KMS-11 (cell line): Measurements from ENCODE around the gene DELE1.
A peak's percentile ranks its signal among the peaks of the same experiment; 100 is the strongest.
"Not testable (repeated sequence)": the region's sequence is repeated elsewhere in the genome, so short reads cannot be mapped to it uniquely, and the experiment has no call there.

ENCODE experiments used
- H2AFZ ChIP-seq: fragments of 200-600 bp; sonication (generic); 2 replicates; pipeline ENCODE4 v1.6.1; 2016; ENCODE audit warnings: antibody characterized with exemption, mixed run types, low read depth
- H3K27ac ChIP-seq: fragments of 200-600 bp; sonication (generic); 2 replicates; pipeline ENCODE4 v1.6.1; 2016; ENCODE audit warnings: mild to moderate bottlenecking, mixed run types
- H3K27me3 ChIP-seq: fragments of 200-600 bp; sonication (generic); 2 replicates; pipeline ENCODE4 v1.6.1; 2017; ENCODE audit warnings: mild to moderate bottlenecking, low read depth, mixed run types, moderate library complexity; ENCODE audit not compliant: insufficient read depth
- H3K36me3 ChIP-seq: fragments of 200-600 bp; sonication (generic); 2 replicates; pipeline ENCODE4 v1.6.1; 2017; ENCODE audit warnings: mild to moderate bottlenecking, mixed run types; ENCODE audit not compliant: insufficient read depth
- H3K4me1 ChIP-seq: fragments of 200-600 bp; sonication (generic); 2 replicates; pipeline ENCODE4 v1.6.1; 2016; ENCODE audit warnings: mild to moderate bottlenecking, low read depth, mixed run types; ENCODE audit not compliant: poor library complexity, severe bottlenecking
- H3K4me2 ChIP-seq: fragments of 200-600 bp; sonication (generic); 2 replicates; pipeline ENCODE4 v1.7.0; 2016; ENCODE audit warnings: mild to moderate bottlenecking, mixed run types
- H3K4me3 ChIP-seq: fragments of 200-600 bp; sonication (generic); IDR thresholded peaks from 2 replicates; pipeline ENCODE4 v1.6.1; 2017; ENCODE audit warnings: low read depth, low read length, mixed read lengths; ENCODE audit not compliant: insufficient read depth
- H3K79me2 ChIP-seq: fragments of 200-600 bp; sonication (generic); 2 replicates; pipeline ENCODE4 v1.6.1; 2016; ENCODE audit warnings: low read depth, mixed run types; ENCODE audit not compliant: insufficient read depth
- H3K9ac ChIP-seq: fragments of 200-600 bp; sonication (generic); 2 replicates; pipeline ENCODE4 v1.6.1; 2016; ENCODE audit warnings: mild to moderate bottlenecking, mixed run types
- H4K20me1 ChIP-seq: fragments of 200-600 bp; sonication (generic); 2 replicates; pipeline ENCODE4 v1.6.1; 2016; ENCODE audit warnings: mild to moderate bottlenecking, mixed run types; ENCODE audit not compliant: insufficient read depth
- TF ChIP-seq, protein P1 (sequence below): fragments of 200-600 bp; sonication (generic); conservative IDR thresholded peaks from 2 replicates; pipeline ENCODE4 v1.6.1; 2017; ENCODE audit warnings: low read depth, mild to moderate bottlenecking, antibody characterized with exemption, low read length, moderate library complexity, mixed read lengths

DELE1 gene

DNA sequence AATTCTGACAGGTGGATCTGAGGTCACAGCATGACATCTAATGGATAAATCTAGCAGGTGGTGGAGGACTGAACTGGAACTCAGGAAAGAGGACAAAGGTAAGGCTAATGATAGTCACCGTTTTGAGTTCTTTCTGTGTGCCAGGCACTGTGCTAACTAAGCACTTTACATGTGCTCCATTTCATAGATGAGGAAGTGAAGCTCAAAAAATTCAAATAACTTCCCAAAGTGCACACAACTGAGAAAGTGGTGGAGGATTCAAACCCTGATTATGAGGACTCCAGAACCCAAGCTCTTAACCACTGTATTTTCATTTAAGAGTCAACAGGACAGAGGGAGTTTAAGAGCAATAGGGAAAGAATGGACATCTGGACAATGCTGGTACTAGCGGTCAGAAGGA is 7.1 kb upstream of the DELE1 start:
- H3K4me3 ChIP-seq = no peak overlapping the region
- H3K9ac ChIP-seq = no peak overlapping the region
- H2AFZ ChIP-seq = no peak overlapping the region
- peaks cover 6% of the 10 kb centered on the region for H3K4me1 ChIP-seq
- no peak overlapping the region for H3K4me2 ChIP-seq
- H3K27me3 ChIP-seq = no peaks in the 10 kb centered on the region
- H3K79me2 ChIP-seq = no peaks in the 10 kb centered on the region
- TF ChIP-seq, protein P1, sequence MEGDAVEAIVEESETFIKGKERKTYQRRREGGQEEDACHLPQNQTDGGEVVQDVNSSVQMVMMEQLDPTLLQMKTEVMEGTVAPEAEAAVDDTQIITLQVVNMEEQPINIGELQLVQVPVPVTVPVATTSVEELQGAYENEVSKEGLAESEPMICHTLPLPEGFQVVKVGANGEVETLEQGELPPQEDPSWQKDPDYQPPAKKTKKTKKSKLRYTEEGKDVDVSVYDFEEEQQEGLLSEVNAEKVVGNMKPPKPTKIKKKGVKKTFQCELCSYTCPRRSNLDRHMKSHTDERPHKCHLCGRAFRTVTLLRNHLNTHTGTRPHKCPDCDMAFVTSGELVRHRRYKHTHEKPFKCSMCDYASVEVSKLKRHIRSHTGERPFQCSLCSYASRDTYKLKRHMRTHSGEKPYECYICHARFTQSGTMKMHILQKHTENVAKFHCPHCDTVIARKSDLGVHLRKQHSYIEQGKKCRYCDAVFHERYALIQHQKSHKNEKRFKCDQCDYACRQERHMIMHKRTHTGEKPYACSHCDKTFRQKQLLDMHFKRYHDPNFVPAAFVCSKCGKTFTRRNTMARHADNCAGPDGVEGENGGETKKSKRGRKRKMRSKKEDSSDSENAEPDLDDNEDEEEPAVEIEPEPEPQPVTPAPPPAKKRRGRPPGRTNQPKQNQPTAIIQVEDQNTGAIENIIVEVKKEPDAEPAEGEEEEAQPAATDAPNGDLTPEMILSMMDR = no peak
- H3K27ac ChIP-seq = no peak overlapping the region
- no peaks in the 10 kb centered on the region for H4K20me1 ChIP-seq
- H3K36me3 ChIP-seq = no peaks in the 10 kb centered on the region

- Histone ChIP-seq H3K4me2 (no peak overlapping the region), H4K20me1 (no peaks in the 10 kb centered on the region), H3K4me1 (peaks cover 6% of the 10 kb centered on the region), H3K36me3 (no peaks in the 10 kb centered on the region), H3K4me3 (no peak overlapping the region), H3K79me2 (no peaks in the 10 kb centered on the region), H2AFZ (no peak overlapping the region), H3K27ac (no peak overlapping the region), H3K27me3 (no peaks in the 10 kb centered on the region), H3K9ac (no peak overlapping the region)
- TF ChIP-seq, protein P1 = no peak
Observed at GRCh38 chr5:141917760-141918159, 5.9 kb upstream of the DELE1 start.

- H2AFZ ChIP-seq = no peak overlapping the region
- TF ChIP-seq, protein P1 = no peak
- H3K27ac ChIP-seq = no peak overlapping the region
Observed at GRCh38 chr5:141919218-141920119, 4.2 kb upstream of the DELE1 start.

DNA sequence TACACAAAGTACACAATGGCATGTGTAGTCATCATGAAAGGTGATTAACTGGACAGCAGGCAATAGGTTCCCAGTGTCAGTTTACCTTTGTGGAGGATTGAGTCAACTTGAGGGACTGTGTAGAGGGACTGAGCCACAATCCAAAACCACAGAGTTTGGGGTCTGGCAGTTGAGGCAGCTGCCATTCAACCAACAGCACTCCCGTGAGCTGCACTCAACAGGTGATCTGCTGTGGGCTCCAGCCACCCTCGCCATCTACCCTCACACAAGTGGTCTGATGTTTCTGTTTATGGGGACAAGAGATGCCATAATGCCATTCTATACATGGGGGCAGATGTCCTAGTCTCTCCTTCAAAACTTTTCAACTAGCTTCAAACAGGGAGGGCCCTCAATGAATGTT is 2.9 kb upstream of the DELE1 start:
- Histone ChIP-seq H3K27me3 (no peaks in the 10 kb centered on the region), H3K9ac (no peak overlapping the region), H3K4me1 (peaks cover 14% of the 10 kb centered on the region), H3K4me2 (no peak overlapping the region), H3K79me2 (peaks cover 5% of the 10 kb centered on the region; the same call in 1 of the 2 replicates), H2AFZ (no peak overlapping the region), H3K4me3 (no peak overlapping the region), H3K27ac (no peak overlapping the region), H3K36me3 (no peaks in the 10 kb centered on the region), H4K20me1 (no peaks in the 10 kb centered on the region)
- TF ChIP-seq, protein P1 = no peak

More at GRCh38 chr5:141919218-141920119, 4.2 kb upstream of the DELE1 start:
- no peak overlapping the region for H3K9ac ChIP-seq
- H3K4me2 ChIP-seq = no peak overlapping the region
- peaks cover 4% of the 10 kb centered on the region; the same call in 1 of the 2 replicates for H3K79me2 ChIP-seq
- no peak overlapping the region for H3K4me3 ChIP-seq
- no peaks in the 10 kb centered on the region for H3K36me3 ChIP-seq
- H3K27me3 ChIP-seq = no peaks in the 10 kb centered on the region
- no peaks in the 10 kb centered on the region for H4K20me1 ChIP-seq
- H3K4me1 ChIP-seq = peaks cover 9% of the 10 kb centered on the region

DNA sequence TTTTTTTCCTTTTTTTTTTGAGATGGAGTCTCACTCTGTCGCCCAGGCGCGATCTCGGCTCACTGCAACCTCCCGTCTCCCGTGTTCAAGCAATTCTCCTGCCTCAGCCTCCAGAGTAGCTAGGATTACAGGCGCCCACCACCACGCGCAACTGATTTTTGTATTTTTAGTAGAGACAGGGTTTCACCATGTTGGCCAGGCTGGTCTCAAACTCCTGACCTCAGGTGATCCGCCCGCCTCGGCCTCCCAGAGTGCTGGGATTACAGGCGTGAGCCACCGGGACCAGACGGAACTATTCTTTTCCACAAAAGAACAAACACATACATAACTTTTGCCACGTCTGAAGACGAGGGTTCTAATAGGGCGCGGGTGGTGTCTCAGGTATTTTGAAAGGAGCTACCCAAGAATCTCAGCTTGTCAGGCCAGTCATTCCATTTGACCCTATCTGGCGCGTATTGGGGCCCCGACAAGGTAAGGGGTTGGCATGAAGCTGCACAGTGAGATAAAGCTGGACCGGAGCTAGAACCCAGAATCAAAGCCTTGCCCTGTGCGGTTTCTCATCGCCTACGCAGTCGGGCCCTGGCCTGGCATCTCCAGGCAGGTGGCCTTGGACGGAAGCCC is 734 bp upstream of the DELE1 start:
- H3K36me3 ChIP-seq, H3K4me3 ChIP-seq, H3K27me3 ChIP-seq, H3K79me2 ChIP-seq, H4K20me1 ChIP-seq: not testable (repeated sequence)
- H3K9ac ChIP-seq = peak overlapping the region; percentile 83
- peaks cover 14% of the 10 kb centered on the region for H3K4me1 ChIP-seq
- H3K4me2 ChIP-seq = peak overlapping the region; percentile 78
- H3K27ac ChIP-seq = peak overlapping the region; percentile 83
- H2AFZ ChIP-seq = peak overlapping the region; percentile 84
